HG02938 (cell line): ENCODE results near the gene SAV1.
"Not testable (repeated sequence)": the region's sequence is repeated elsewhere in the genome, so short reads cannot be mapped to it uniquely, and the experiment has no call there.

Experiments used
- ATAC-seq: cut with Tn5 transposase; IDR thresholded peaks from one replicate; pipeline ENCODE4 v1.9.1; 2021; ENCODE audit warnings: mild to moderate bottlenecking, moderate library complexity; ENCODE audit not compliant: unreplicated experiment

SAV1 gene

DNA sequence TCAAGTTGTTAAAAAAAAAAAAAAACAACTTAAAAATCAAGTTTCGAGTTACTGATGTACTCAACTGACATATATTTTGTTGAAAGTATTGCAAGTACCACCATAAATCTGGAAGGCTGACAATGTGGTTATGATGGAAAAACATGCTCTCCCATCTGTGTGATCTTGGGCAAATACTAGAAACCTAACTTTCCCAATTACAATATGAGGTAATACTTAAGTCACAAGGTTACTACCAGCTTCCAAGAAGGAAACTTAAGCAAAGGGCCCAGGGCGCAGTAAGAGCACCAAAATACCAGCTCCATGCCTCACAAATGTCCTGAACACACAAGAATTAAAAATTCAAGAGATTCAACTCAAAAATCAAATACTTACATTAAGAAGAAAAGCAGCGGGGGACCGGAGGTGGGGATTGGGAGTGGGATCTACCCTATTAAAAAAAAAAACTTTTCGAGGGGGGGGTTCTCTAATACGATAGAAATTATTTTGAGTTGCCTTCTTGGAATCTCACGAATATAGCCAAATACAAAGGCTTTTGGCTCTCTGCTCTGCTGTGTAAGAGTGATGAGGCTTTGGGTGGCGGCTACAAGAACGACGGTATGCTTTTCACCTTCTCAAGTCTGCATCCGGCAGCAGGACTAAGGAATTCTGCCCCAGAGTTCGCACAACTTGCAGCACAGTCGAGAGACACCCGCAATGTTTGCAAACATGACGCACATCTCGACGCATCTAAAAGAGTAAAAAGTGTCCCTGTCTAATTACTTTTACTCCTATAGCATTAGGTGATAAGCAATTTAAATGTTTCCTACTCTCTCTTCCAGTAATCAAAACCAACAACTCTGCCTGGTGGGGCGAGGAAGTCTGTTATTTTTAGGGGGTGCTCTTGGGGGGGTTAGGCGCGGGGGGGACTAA, 1.1 kb downstream of the SAV1 start:
- no peak for ATAC-seq

GRCh38 chr14:50665300-50665699, 2.8 kb downstream of the SAV1 start:
- ATAC-seq = peak; percentile 34

- not testable (repeated sequence) for ATAC-seq
These were observed 3.5 kb downstream of the SAV1 start for GRCh38 chr14:50664579-50664978.

DNA sequence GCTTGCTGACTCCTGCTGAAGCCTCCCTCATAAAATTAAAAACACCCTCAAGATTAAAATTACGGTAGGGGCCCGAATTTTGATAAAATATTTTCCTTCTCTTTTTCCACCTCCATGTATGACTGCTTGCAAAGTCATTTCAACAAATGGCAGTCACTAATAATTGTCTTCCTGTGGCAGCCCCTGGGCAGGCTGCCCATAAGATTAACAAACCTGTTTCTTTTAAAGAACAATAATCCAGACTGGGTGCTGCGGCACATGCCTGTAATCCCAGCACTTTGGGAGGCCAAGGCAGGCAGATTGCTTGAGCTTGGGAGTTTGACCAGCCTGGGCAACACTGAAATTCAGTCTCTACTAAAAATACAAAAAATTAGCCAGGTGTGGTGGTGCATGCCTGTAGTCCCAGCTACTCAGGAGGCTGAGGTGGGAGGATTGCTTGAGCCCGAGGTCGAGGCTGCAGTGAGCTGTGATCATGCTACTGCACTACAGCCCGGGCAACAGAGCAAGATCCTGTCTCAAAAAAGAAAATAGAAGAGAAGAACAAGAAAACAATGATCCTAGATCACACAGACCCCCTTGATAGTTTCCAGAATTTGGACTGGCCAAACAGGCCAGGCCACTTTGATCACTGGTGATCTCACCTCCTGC, 8.7 kb downstream of the SAV1 start:
- no peak for ATAC-seq

GRCh38 chr14:50658203-50658602, 9.9 kb downstream of the SAV1 start:
- no peak for ATAC-seq

- ATAC-seq = no peak
These were observed 10.4 kb downstream of the SAV1 start for GRCh38 chr14:50657753-50658152.

GRCh38 chr14:50656776-50657175, 11.3 kb downstream of the SAV1 start:
- no peak for ATAC-seq

GRCh38 chr14:50649691-50650090, 18.4 kb downstream of the SAV1 start:
- no peak for ATAC-seq

DNA sequence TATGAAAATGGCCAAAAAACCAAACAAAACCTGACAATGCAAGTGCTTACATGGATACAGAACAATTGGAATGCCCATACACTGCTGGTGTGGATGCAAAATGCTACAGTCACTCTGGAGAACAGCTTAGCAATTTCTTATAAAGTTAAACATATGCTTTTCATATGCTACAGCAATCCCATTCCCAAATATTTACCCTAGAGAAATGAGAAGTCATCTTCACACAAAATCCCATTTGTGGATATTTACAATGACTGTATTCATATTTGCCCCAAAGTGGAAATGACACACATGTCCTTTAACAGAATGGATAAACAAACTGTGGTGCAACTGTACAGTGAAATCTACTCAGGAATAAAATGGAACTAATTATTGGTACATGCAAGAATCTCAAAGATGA, 20.4 kb downstream of the SAV1 start:
- no peak for ATAC-seq

- no peak for ATAC-seq
These were observed 20.8 kb downstream of the SAV1 start for GRCh38 chr14:50647282-50647681.

GRCh38 chr14:50635141-50635540, 33.0 kb downstream of the SAV1 start:
- no peak for ATAC-seq

GRCh38 chr14:50633954-50634353, 34.2 kb downstream of the SAV1 start:
- ATAC-seq = no peak

- ATAC-seq = no peak
These were observed 36.7 kb downstream of the SAV1 start for GRCh38 chr14:50631408-50631821.

DNA sequence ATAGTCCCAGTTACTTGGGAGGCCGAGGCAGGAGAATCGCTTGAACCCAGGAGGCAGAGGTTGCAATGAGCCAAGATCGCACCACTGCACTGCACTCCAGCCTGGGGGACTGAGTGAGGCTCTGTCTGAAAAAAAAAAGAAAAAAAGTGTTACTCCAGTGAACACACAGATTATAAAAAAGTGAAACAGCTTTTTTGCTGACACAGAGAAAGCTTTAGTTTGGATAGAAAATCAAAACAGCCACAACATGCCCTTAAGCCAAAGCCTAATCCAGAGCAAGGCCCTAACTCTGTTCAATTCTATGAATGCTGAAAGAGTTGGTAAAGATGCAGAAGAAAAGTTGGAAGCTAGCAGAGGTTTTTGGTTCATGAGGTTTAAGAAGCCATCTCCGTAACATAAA, 43.2 kb downstream of the SAV1 start:
- ATAC-seq = not testable (repeated sequence)

DNA sequence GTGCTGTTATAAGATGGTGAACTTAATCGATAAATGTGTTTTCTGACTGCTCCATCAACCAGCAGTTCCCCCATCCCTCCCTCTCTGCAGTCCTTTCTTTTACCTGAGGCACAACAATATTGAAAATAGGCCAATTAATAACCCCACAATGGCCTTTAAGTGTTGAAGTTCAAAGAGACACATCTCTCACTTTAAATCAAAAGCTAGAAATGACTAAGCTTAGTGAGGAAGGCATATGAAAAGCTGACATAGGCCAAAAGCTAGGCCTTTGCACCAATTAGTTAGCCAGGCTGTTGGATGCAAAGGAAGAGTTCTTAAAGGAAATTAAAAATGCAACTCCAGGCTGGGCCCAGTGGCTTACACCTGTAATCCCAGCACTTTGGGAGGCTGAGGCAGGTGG, 43.7 kb downstream of the SAV1 start:
- ATAC-seq = no peak

DNA sequence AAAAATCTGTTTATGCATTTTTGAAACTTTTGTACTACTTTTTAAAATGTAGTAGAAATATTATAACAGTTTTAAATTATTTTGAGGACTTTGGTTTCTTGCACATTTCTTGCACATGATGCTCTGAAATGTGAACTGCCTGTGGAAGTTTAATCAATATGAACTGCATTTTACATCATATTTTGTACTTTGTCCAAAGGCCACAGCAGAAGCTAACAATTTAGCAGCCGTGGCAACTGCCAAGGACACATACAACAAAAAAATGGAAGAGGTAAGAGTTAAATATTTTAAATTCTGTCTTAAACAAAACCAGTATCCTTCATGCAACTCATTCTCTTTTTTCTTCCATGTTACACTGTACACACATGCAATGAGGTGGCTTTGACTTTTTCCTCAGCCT, 45.1 kb downstream of the SAV1 start:
- ATAC-seq = no peak

- no peak for ATAC-seq
These were observed 47.8 kb downstream of the SAV1 start for GRCh38 chr14:50620341-50620740.

DNA sequence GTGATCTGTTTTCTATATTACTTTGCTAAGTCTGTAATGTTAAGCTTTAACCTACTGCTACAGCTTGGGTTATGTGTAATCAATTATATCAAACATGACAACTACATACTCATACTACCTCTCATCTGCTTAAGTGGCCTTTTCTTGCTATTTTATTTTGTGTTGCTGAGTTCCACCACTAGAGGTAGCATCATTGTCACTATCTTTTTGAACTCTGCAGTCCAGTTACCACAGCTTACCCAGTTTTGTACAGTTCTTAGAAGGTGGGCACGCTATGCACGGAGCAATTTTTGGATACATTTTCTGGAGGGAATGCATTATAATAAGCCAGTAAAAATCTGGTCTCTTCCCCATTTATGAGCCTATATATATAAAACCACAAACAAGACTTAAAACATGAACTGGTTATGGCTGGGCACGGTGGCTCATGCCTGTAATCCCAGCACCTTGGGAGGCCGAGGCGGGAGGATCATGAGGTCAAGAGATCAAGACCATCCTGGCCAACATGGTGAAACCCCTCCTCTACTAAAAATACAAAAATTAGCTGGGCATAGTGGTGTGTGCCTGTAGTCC, 48.5 kb downstream of the SAV1 start:
- ATAC-seq = no peak

- no peak for ATAC-seq
These were observed 51.8 kb downstream of the SAV1 start for GRCh38 chr14:50616275-50616674.

GRCh38 chr14:50615552-50615951, 52.6 kb downstream of the SAV1 start:
- no peak for ATAC-seq

DNA sequence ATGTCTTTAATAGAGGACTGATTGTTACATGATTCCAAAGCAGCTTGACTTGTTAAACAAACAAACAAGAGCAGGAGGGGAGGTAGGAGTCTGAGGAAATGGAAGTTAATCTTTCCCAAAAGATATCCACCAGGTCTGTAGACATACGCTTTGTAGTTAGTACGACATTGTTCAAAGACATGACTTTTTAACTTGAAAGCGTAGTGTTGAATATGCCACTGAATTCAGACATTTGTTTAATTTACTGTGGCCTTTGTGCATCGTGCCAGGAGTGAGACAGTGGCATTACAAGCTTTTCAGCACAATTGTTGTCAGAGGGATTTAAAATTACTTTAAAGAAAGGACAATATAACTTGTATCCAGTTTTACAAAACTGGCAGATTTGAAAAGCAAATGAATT, 53.0 kb downstream of the SAV1 start:
- ATAC-seq = no peak

DNA sequence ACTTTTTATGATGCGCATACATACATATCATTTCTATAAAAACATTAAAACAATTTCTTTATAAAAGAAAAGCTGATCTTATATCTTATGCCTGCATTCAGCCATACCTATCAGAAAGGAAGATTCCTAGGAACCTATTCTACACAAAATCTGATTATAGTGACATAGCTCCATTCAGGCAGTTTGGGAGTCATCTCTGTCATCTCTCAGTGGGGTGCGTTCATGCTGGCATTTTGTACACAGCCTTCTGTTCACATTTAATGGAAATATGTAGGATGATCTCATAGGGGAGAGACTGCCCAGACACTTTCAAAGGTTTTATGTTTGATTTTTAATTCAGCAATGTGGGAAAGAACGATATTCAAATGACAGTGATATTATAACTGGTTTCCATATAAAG, 55.3 kb downstream of the SAV1 start:
- ATAC-seq = no peak
